Esophagus squamous epithelium (tissue), 5 donors: Measurements from ENCODE around the gene CENPA. TPM values are rescaled to one million over a fixed set of nuclear protein-coding genes. Genes with fewer than 3 reads are reported as not detected.
"Not testable (repeated sequence)": the region's sequence is repeated elsewhere in the genome, so short reads cannot be mapped to it uniquely, and the experiment has no call there.

ENCODE experiments used
- DNase-seq: peaks from one replicate; lab custom pipeline; 2025; lab: John Stamatoyannopoulos, UW
- H3K27ac ChIP-seq, 4 donors: fragments of 200-600 bp; sonication (generic); one replicate each; pipeline ENCODE4 v1.5.1; 2016 to 2019; ENCODE audit warnings: mild to moderate bottlenecking in 1 of 4
- H3K27me3 ChIP-seq, 4 donors: fragments of 200-600 bp; sonication (generic); 1 replicate in 3 of 4; 2 replicates in 1 of 4; pipeline versions ENCODE4 v1.5.1 to v1.6.0; 2017 to 2021; ENCODE audit warnings: antibody characterized with exemption in 1 of 4
- H3K36me3 ChIP-seq, 3 donors: fragments of 200-600 bp; sonication (generic); one replicate each; pipeline ENCODE4 v1.5.1; 2016 to 2019
- H3K4me1 ChIP-seq, 3 donors: fragments of 200-600 bp; sonication (generic); one replicate each; pipeline ENCODE4 v1.5.1; 2017 to 2019
- H3K4me3 ChIP-seq, 4 donors: fragments of 200-600 bp; sonication (generic); 1 replicate in 3 of 4; 2 replicates in 1 of 4; pipeline ENCODE4 v1.5.1; 2016 to 2019; ENCODE audit warnings: mild to moderate bottlenecking in 2 of 4, moderate library complexity in 1 of 4
- H3K9me3 ChIP-seq, 3 donors: fragments of 200-600 bp; sonication (generic); one replicate each; pipeline ENCODE4 v1.5.1; 2016 to 2019
- CTCF ChIP-seq, 6 experiments: fragments of 450-650 bp in 4 of 6; fragments of 200-600 bp in 2 of 6; sonication (generic) in 2 of 6; IDR thresholded peaks; one replicate each; pipeline ENCODE4 v1.5.1; 2016 to 2019; ENCODE audit warnings: antibody characterized with exemption in 6 of 6, mild to moderate bottlenecking in 4 of 6, moderate library complexity in 4 of 6
- POLR2A ChIP-seq, 4 donors: fragments of 450-650 bp; IDR thresholded peaks; one replicate each; pipeline ENCODE4 v1.6.1; 2017; ENCODE audit warnings: antibody characterized with exemption in 4 of 4, mild to moderate bottlenecking in 4 of 4, moderate library complexity in 3 of 4
- WGBS, 2 donors: methylation state at CpG; one replicate each; pipeline ENCODE4 v1.1.5; 2018; 5-methylcytosine and 5-hydroxymethylcytosine counted together
- intact Hi-C: fragments of 100-400 bp; cut with DNase I; formaldehyde crosslinking; loops from one replicate; pipeline ENCODE4 v1.15.0; 2022
- total RNA-seq, 4 donors: library from RNA; depleted of rRNA; stranded (reverse); fragments of >200 nt; gene quantifications; one replicate each; pipeline ENCODE4 v1.1.0, GENCODE V29; 2016
- donor health status: DM: yes; HTN: yes; CAD: no.

The CENPA gene
- total RNA-seq, 4 donors from 2014 or later = 3.4 to 12.4 (median 5.0) TPM

GRCh38 chr2:26809876-26810577, 24.2 kb downstream of the CENPA start:
- H3K4me3 ChIP-seq = no peak overlapping the region
- TF ChIP-seq CTCF (IDR thresholded peaks at IDR 0.05) = no peak
- no peak for TF ChIP-seq POLR2A (IDR thresholded peaks at IDR 0.05)
- intact Hi-C loops = no loop called here
- no peaks in the 10 kb centered on the region for H3K36me3 ChIP-seq
- peaks cover 0 to 5% (median 0%) of the 10 kb centered on the region in 3 donors for H3K4me1 ChIP-seq
- H3K27me3 ChIP-seq = peaks cover 0 to 41% (median 0%) of the 10 kb centered on the region in 4 donors
- no peaks in the 10 kb centered on the region for H3K9me3 ChIP-seq
- DNase-seq = no peak
- WGBS, 2 donors = 55 to 60% methylated on average over 6 of the region's 6 CpGs
- H3K27ac ChIP-seq = no peak overlapping the region

- H3K9me3 ChIP-seq = no peaks in the 10 kb centered on the region
- 50 to 63% methylated on average over 2 to 8 of the region's 8 CpGs for WGBS, 2 donors
- H3K4me1 ChIP-seq = peaks cover 0 to 5% (median 0%) of the 10 kb centered on the region in 3 donors
- peaks cover 0 to 53% (median 0%) of the 10 kb centered on the region in 4 donors for H3K27me3 ChIP-seq
- H3K27ac ChIP-seq = no peak overlapping the region
- intact Hi-C loops = no loop called here
- no peaks in the 10 kb centered on the region for H3K36me3 ChIP-seq
- DNase-seq = no peak
- TF ChIP-seq POLR2A (IDR thresholded peaks at IDR 0.05) = no peak
- no peak for TF ChIP-seq CTCF (IDR thresholded peaks at IDR 0.05)
- no peak overlapping the region for H3K4me3 ChIP-seq
These were observed 25.4 kb downstream of the CENPA start for GRCh38 chr2:26811261-26811660.

- H3K36me3 ChIP-seq = no peaks in the 10 kb centered on the region
- intact Hi-C loops = no loop called here
- peaks cover 0 to 5% (median 0%) of the 10 kb centered on the region in 3 donors for H3K4me1 ChIP-seq
- no peak overlapping the region for H3K27ac ChIP-seq
- no peaks in the 10 kb centered on the region for H3K9me3 ChIP-seq
- no peak for TF ChIP-seq POLR2A (IDR thresholded peaks at IDR 0.05)
- TF ChIP-seq CTCF (IDR thresholded peaks at IDR 0.05) = no peak
- peaks cover 0 to 58% (median 0%) of the 10 kb centered on the region in 4 donors for H3K27me3 ChIP-seq
- H3K4me3 ChIP-seq = no peak overlapping the region
- DNase-seq = no peak
- 68 to 74% methylated on average over 13 of the region's 14 CpGs for WGBS, 2 donors
These were observed 26.2 kb downstream of the CENPA start for GRCh38 chr2:26811791-26812694.

GRCh38 chr2:26812731-26813130, 26.9 kb downstream of the CENPA start:
- no peak overlapping the region for H3K27ac ChIP-seq
- DNase-seq = no peak
- H3K4me1 ChIP-seq = peaks cover 0 to 5% (median 0%) of the 10 kb centered on the region in 3 donors
- TF ChIP-seq CTCF (IDR thresholded peaks at IDR 0.05) = no peak
- TF ChIP-seq POLR2A (IDR thresholded peaks at IDR 0.05) = no peak
- H3K27me3 ChIP-seq = peaks cover 0 to 59% (median 0%) of the 10 kb centered on the region in 4 donors
- no peaks in the 10 kb centered on the region for H3K9me3 ChIP-seq
- no peak overlapping the region for H3K4me3 ChIP-seq
- intact Hi-C loops = no loop called here
- WGBS, 2 donors = 94 to 95% methylated on average over 3 of the region's 3 CpGs
- no peaks in the 10 kb centered on the region for H3K36me3 ChIP-seq

- H3K27ac ChIP-seq, intact Hi-C loops, DNase-seq, H3K36me3 ChIP-seq, H3K9me3 ChIP-seq, H3K4me1 ChIP-seq, H3K4me3 ChIP-seq: not testable (repeated sequence)
- H3K27me3 ChIP-seq = peaks cover 0 to 70% (median 0%) of the 10 kb centered on the region in 4 donors
- WGBS, 2 donors = 88% methylated on average over 3 to 20 of the region's 52 CpGs
These were observed 28.4 kb downstream of the CENPA start for GRCh38 chr2:26814072-26814765.
